ENCODE data around the gene TIE1. TPM values are rescaled to one million over a fixed set of nuclear protein-coding genes. Genes with fewer than 3 reads are reported as not detected.
A peak's percentile ranks its signal among the peaks of the same experiment; 100 is the strongest.

Gene TIE1
- total RNA-seq, 1 experiment from 2014 or later = 1.2 TPM

- Histone ChIP-seq H4K20me1 (ENCODE audit: control insufficient read depth, insufficient read depth, insufficient read length) (peaks cover 3% of the 10 kb centered on the region), H2BK120ac (ENCODE audit: low read depth, low read length, poor library complexity, severe bottlenecking) (no peak overlapping the region), H3K9ac (ENCODE audit: extremely low read depth, insufficient read length, low read length) (no peak overlapping the region), H2BK5ac (ENCODE audit: insufficient read length, low read length) (no peak overlapping the region), H3K56ac (ENCODE audit: insufficient read length, low read depth, low read length) (no peak overlapping the region), H2BK12ac (ENCODE audit: insufficient read length, low read depth, low read length) (no peak overlapping the region), H4K8ac (replicated peaks; ENCODE audit: insufficient read length, low read depth, low read length) (no peak overlapping the region), H2AFZ (ENCODE audit: low read length) (no peak overlapping the region), H3K4me1 (ENCODE audit: insufficient read depth, low read length) (no peaks in the 10 kb centered on the region; the same call in 1 of the 2 replicates), H3K27me3 (ENCODE audit: insufficient read depth, low read length) (no peaks in the 10 kb centered on the region), H2AK5ac (ENCODE audit: insufficient read length, low read length) (no peak overlapping the region), H3K9me3 (ENCODE audit: control insufficient read depth, low read depth, low read length) (peaks cover 3% of the 10 kb centered on the region), H4K91ac (ENCODE audit: insufficient read length, low read depth, low read length) (no peak overlapping the region), H3K23ac (ENCODE audit: insufficient read length, low read depth, low read length) (no peak overlapping the region), H4K5ac (ENCODE audit: insufficient read length, low read depth, low read length) (no peak overlapping the region), H3K4me2 (ENCODE audit: insufficient read depth, insufficient read length, low read length) (no peak overlapping the region), H2BK20ac (ENCODE audit: low read depth, low read length, poor library complexity, severe bottlenecking) (no peak overlapping the region), H3T11ph (ENCODE audit: low read length) (no peak overlapping the region), H3K27ac (ENCODE audit: insufficient read length, low read depth, low read length) (no peak overlapping the region), H3K79me1 (ENCODE audit: insufficient read depth, low read depth, low read length, poor library complexity, severe bottlenecking) (no peaks in the 10 kb centered on the region), H3K18ac (ENCODE audit: insufficient read length, low read depth, low read length) (no peak overlapping the region), H3K79me2 (ENCODE audit: insufficient read depth, low read length) (no peaks in the 10 kb centered on the region), H3K23me2 (ENCODE audit: insufficient read length, low read depth, low read length, poor library complexity, severe bottlenecking) (peaks cover 6% of the 10 kb centered on the region), H2BK15ac (ENCODE audit: low read depth, low read length) (no peak overlapping the region), H3K14ac (ENCODE audit: insufficient read depth, low read length) (no peak overlapping the region), H3K4ac (ENCODE audit: low read depth, low read length) (no peak overlapping the region)
- no CpG with 5 or more reads among the region's 9 CpGs for WGBS (ENCODE audit: extremely low coverage, insufficient read length, low lambda C conversion rate)
- Mint-ChIP-seq H3K4me3 (no peak overlapping the region), H3K27ac (no peak overlapping the region), H3K9me3 (peaks cover 25 to 32% of the 10 kb centered on the region in 2 experiments), H3K36me3 (ENCODE audit: insufficient read depth in 1 of 3, low read depth in 3 of 3) (peaks cover 12 to 25% (median 21%) of the 10 kb centered on the region in 3 experiments), H3K27me3 (ENCODE audit: low read depth) (peaks cover 2% of the 10 kb centered on the region), H3K4me1 (peaks cover 22 to 23% of the 10 kb centered on the region in 2 experiments)
- TF ChIP-seq CTCF (conservative IDR thresholded peaks at IDR 0.05) = no peak
- peak; percentile 28 for DNase-seq
These were observed 33.4 kb upstream of the TIE1 start for GRCh38 chr1:43267291-43267805.
